HS-5 (cell line): ENCODE results near the gene IVD.
"Not testable (repeated sequence)": the region's sequence is repeated elsewhere in the genome, so short reads cannot be mapped to it uniquely, and the experiment has no call there.

Source experiments
- DNase-seq: peaks from one replicate; pipeline ENCODE4 v3.0.0-alpha.2; 2012; ENCODE audit warnings: low read depth

Gene IVD

GRCh38 chr15:40439960-40440742, 34.6 kb downstream of the IVD start:
- no peak for DNase-seq

GRCh38 chr15:40440743-40441564, 35.4 kb downstream of the IVD start, which contains the start of gene BAHD1:
Gene BAHD1 (plus strand): TSS chr15:40440953. CDS start chr15:40458465, 17,512 bp downstream.
- DNase-seq: peak; percentile 69

- no peak for DNase-seq
Measured at GRCh38 chr15:40441565-40442531, 36.3 kb downstream of the IVD start.

DNA sequence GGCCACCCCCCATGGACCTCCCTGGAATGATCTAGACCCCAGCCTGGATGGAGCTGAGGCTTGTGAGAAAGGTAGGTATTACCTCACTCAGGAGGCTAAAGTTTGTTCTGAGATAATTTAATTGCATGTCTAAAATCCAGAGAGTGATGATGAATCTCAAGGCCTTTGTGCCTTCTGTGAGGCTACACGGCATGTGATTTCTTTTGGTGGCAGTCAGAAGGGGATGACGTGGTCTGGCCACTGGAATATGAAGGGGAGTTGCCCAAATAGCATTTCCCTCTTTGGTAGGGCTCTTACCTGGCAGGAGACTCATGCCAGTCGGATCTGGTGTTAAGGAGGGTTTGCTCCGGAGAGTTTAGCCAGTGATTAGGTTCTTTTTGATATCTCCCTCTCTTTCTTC, 37.7 kb downstream of the IVD start:
- no peak for DNase-seq

- DNase-seq: no peak
Measured at GRCh38 chr15:40443846-40444245, 38.3 kb downstream of the IVD start.

GRCh38 chr15:40444736-40445135, 39.1 kb downstream of the IVD start:
- no peak for DNase-seq

- DNase-seq: no peak
Measured at GRCh38 chr15:40445421-40445922, 39.9 kb downstream of the IVD start.

- DNase-seq: no peak
Measured at GRCh38 chr15:40446144-40446543, 40.5 kb downstream of the IVD start.

DNA sequence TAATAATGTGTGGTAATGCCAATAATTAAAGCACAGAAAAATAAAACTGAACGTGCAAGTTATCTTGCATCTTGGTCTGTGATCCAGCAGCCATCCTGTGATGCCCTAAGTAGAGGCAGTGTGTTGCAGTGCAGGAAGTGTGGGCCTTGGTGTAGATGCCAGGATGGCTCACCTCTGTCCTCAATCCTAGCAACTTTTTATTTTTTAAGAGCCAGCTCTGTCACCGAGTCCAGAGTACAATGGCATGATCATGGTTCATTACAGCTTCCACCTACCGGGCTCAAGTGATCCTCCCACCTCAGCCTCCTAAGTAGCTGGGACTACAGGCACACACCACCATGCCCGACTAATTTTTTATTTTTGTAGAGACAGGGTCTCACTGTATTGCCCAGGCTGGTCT, 42.8 kb downstream of the IVD start:
- DNase-seq: no peak

- no peak for DNase-seq
Measured at GRCh38 chr15:40449275-40449674, 43.7 kb downstream of the IVD start.

- no peak for DNase-seq
Measured at GRCh38 chr15:40450047-40450446, 44.5 kb downstream of the IVD start.

DNA sequence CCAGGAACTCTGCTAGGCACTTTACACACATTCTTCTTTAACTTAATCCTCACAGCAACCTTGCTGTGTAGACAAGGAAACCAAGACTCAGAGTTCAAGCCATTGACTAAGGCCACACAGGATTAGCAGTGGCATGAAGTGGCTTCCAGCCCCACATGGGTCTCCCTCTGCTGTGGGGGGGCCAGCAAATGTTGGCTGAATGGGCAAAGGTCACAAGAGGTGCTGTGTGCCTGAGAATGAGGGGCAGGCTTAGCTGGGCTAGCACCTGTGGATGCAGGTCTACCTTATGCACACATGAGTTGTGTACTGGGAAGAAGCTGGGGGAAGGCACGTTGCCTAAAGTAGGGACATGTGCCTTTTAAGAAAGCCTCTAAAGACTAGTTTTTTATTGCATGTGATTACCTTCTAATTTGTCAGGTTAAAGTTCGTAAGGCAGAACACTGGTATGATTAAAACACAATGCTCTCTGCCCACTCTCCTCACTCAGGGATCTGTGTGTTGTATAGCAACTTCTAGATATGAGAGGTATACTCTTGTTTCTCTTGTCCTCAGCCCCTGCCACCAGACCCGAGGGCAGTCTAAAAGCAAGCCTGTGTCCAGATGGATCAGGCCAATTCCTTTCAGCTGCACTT, 46.0 kb downstream of the IVD start:
- no peak for DNase-seq

GRCh38 chr15:40452296-40453090, 46.9 kb downstream of the IVD start:
- no peak for DNase-seq

DNA sequence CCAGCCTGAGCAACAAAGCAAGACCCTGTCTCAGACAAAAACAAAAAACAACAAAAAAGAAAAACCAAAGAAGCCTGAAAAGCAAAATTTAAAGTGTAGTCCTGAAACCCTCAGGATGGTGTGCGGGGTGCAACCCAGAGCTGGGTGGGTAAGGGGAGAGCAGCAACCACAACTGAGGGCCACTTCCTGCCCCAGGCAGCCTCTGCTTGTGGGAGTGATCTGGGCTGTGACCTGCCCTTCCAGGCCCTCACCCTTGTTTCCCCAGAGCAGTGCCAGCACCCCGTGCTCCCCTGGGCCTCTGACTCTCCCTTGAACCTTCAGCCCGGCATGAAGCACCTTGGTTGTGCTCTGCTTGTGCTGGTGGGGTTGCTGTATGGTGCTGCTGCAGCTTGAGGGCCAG, 48.3 kb downstream of the IVD start:
- not testable (repeated sequence) for DNase-seq

GRCh38 chr15:40454904-40455391, 49.4 kb downstream of the IVD start:
- no peak for DNase-seq

GRCh38 chr15:40456299-40456712, 50.7 kb downstream of the IVD start:
- DNase-seq: no peak

- no peak for DNase-seq
Measured at GRCh38 chr15:40456738-40457137, 51.1 kb downstream of the IVD start.

- no peak for DNase-seq
Measured at GRCh38 chr15:40458495-40459371, 53.1 kb downstream of the IVD start.

DNA sequence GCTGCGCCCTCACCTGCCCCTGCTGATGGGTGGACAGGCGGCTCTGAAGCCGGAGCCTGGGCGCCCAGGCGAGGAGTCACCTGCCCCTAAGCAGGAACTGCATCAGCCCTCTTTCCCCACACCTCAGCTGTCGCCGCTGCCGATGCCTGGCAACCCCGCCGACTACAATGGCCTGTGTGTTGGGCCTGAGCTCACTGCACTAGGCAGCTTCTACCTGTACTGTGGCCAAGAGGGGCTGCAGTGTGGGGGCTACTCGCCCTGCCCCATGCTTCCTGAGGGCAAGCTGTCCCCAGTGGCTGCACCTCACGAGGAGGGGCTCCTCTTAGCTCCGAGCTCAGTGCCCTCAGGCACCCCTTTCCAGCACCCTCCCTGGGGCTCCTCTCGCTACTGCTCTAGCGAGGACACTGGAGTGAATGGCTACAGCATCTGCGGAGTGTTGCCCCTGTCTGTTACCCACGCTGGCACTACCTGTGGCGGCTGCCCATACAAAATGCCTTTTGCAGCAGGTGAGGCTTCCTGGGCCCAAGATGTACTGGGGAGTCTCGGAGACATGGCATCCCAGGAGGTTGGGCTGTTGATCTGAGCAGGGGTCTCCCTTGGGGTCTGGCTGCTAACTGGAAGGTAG, 53.9 kb downstream of the IVD start:
- DNase-seq: no peak
